Caco-2 (cell line): ENCODE results near the gene NEURL4. TPM values are rescaled to one million over a fixed set of nuclear protein-coding genes. Genes with fewer than 3 reads are reported as not detected.

Experiments
- BruUV-seq: library from RNA; stranded (reverse); fragments of 400-500 nt; replicated peaks from 2 replicates; lab custom pipeline; 2021; lab: Mats Ljungman, UMichigan
- CTCF ChIA-PET: fragments of 300-600 bp; sonication (Branson Sonifier 250); formaldehyde crosslinking; loops from one replicate; lab custom pipeline; 2022; ENCODE audit warnings: antibody characterized with exemption; lab: Charles Lee
- POLR2A ChIA-PET: fragments of 300-600 bp; sonication (Branson Sonifier 250); formaldehyde crosslinking; loops from one replicate; lab custom pipeline; 2022; ENCODE audit warnings: antibody characterized with exemption; lab: Charles Lee
- DNase-seq, 2 experiments: peaks; one replicate each; pipeline versions ENCODE4 v3.0.0 to v3.0.0-alpha.2; 2020 to 2022
- H3K27me3 ChIP-seq: replicated peaks from 2 replicates; pipeline ENCODE4 v1.6.0; 2011; ENCODE audit warnings: low read length; ENCODE audit not compliant: control insufficient read depth, insufficient read depth
- H3K36me3 ChIP-seq: 2 replicates; pipeline ENCODE4 v1.5.1; 2011; ENCODE audit warnings: low read length; ENCODE audit not compliant: control insufficient read depth, insufficient read depth
- H3K4me1 ChIP-seq: fragments of 250-450 bp; sonication (Bioruptor Pico); 2 replicates; pipeline ENCODE4 v1.5.1; 2020; ENCODE audit warnings: mild to moderate bottlenecking
- H3K4me3 ChIP-seq: 2 replicates; pipeline ENCODE4 v1.5.1; 2011; ENCODE audit warnings: low read depth, mild to moderate bottlenecking, control low read depth, low read length
- H3K9me3 ChIP-seq: fragments of 250-450 bp; sonication (Bioruptor Pico); 2 replicates; pipeline ENCODE4 v1.5.1; 2020; ENCODE audit warnings: mild to moderate bottlenecking, moderate library complexity
- H3K27ac Mint-ChIP-seq: one replicate; pipeline ENCODE4 v1.8.0; 2022; ENCODE audit warnings: mixed read lengths; ENCODE audit not compliant: unreplicated experiment
- H3K27me3 Mint-ChIP-seq: one replicate; pipeline ENCODE4 v1.8.0; 2022; ENCODE audit warnings: mixed read lengths; ENCODE audit not compliant: insufficient read depth, unreplicated experiment
- H3K36me3 Mint-ChIP-seq: one replicate; pipeline ENCODE4 v1.8.0; 2022; ENCODE audit warnings: mild to moderate bottlenecking, mixed read lengths; ENCODE audit not compliant: insufficient read depth, unreplicated experiment
- H3K4me1 Mint-ChIP-seq: one replicate; pipeline ENCODE4 v1.8.0; 2022; ENCODE audit warnings: low read depth, mixed read lengths; ENCODE audit not compliant: unreplicated experiment
- H3K4me3 Mint-ChIP-seq: one replicate; pipeline ENCODE4 v1.8.0; 2022; ENCODE audit warnings: mild to moderate bottlenecking, moderate library complexity, mixed read lengths; ENCODE audit not compliant: unreplicated experiment
- H3K9me3 Mint-ChIP-seq: one replicate; pipeline ENCODE4 v1.8.0; 2022; ENCODE audit warnings: mixed read lengths; ENCODE audit not compliant: unreplicated experiment
- intact Hi-C: fragments of 100-400 bp; cut with micrococcal nuclease; formaldehyde crosslinking; loops from one replicate; pipeline ENCODE4 v1.10.0; 2022; ENCODE audit not compliant: unreplicated experiment
- total RNA-seq: library from RNA; stranded (reverse); gene quantifications from 2 replicates; pipeline ENCODE4 v1.2.3, GENCODE V29; 2022
- TF ChIP-seq, protein P1 (sequence below), 2 experiments: fragments of 200-600 bp in 1 of 2; IDR thresholded peaks; 1 replicate in 1 of 2; 2 replicates in 1 of 2; pipeline versions ENCODE4 v1.5.1 to v1.8.0; 2011 to 2022; ENCODE audit warnings: antibody characterized with exemption in 1 of 2, control low read depth in 1 of 2, inconsistent platforms in 1 of 2, low read depth in 1 of 2, low read length in 1 of 2, mild to moderate bottlenecking in 1 of 2, moderate library complexity in 1 of 2; ENCODE audit not compliant: insufficient read depth in 1 of 2, severe bottlenecking in 1 of 2, unreplicated experiment in 1 of 2

The NEURL4 gene
- total RNA-seq, 1 experiment from 2014 or later = 31.1 TPM

DNA sequence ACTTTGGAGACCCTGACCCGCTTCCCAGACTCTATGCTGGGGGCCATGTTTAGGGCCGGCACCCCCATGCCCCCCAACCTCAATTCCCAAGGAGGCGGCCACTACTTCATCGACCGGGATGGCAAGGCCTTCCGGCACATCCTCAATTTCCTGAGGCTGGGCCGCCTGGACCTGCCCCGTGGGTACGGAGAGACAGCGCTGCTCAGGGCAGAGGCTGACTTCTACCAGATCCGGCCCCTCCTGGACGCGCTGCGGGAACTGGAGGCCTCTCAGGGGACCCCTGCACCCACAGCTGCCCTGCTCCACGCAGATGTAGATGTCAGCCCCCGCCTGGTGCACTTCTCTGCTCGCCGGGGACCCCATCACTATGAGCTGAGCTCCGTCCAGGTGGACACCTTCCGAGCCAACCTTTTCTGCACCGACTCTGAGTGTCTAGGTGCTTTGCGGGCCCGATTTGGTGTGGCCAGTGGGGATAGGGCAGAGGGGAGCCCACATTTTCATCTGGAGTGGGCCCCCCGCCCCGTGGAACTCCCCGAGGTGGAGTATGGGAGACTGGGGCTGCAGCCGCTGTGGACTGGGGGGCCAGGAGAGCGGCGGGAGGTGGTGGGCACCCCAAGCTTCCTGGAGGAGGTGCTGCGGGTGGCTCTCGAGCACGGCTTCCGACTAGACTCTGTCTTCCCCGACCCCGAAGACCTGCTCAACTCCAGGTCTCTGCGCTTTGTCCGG lies 23.9 kb upstream of the NEURL4 start:
- H3K27me3 Mint-ChIP-seq = no peaks in the 10 kb centered on the region
- peak overlapping the region; percentile 83 for H3K4me3 Mint-ChIP-seq
- H3K4me3 ChIP-seq = peak overlapping the region; percentile 63
- no TSS peak for BruUV-seq
- intact Hi-C loops = loop anchor here (5.0 kb wide), 1 partner anchor 124 kb away; the partner anchor contains the start of gene ZBTB4
- no peak for DNase-seq
- H3K36me3 ChIP-seq = no peaks in the 10 kb centered on the region
- POLR2A ChIA-PET = no interaction called here
- no peaks in the 10 kb centered on the region for H3K9me3 Mint-ChIP-seq
- H3K4me1 ChIP-seq = peaks cover 3% of the 10 kb centered on the region; the same call in 1 of the 2 replicates
- no peaks in the 10 kb centered on the region for H3K9me3 ChIP-seq
- CTCF ChIA-PET = interaction anchor here (0.6 kb wide), 1 partner anchor 53 kb away, joined by 3 read pairs; no protein-coding TSS in a partner anchor
- peaks cover 4% of the 10 kb centered on the region for H3K36me3 Mint-ChIP-seq
- peaks cover 11% of the 10 kb centered on the region for H3K4me1 Mint-ChIP-seq
- H3K27me3 ChIP-seq = no peaks in the 10 kb centered on the region
- TF ChIP-seq, protein P1, sequence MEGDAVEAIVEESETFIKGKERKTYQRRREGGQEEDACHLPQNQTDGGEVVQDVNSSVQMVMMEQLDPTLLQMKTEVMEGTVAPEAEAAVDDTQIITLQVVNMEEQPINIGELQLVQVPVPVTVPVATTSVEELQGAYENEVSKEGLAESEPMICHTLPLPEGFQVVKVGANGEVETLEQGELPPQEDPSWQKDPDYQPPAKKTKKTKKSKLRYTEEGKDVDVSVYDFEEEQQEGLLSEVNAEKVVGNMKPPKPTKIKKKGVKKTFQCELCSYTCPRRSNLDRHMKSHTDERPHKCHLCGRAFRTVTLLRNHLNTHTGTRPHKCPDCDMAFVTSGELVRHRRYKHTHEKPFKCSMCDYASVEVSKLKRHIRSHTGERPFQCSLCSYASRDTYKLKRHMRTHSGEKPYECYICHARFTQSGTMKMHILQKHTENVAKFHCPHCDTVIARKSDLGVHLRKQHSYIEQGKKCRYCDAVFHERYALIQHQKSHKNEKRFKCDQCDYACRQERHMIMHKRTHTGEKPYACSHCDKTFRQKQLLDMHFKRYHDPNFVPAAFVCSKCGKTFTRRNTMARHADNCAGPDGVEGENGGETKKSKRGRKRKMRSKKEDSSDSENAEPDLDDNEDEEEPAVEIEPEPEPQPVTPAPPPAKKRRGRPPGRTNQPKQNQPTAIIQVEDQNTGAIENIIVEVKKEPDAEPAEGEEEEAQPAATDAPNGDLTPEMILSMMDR (IDR thresholded peaks at IDR 0.05; ENCODE audit: insufficient read depth in 1 of 2, low read depth in 1 of 2, low read length in 1 of 2, severe bottlenecking in 1 of 2, unreplicated experiment in 1 of 2) = no peak
- peak overlapping the region; percentile 85 for H3K27ac Mint-ChIP-seq

DNA sequence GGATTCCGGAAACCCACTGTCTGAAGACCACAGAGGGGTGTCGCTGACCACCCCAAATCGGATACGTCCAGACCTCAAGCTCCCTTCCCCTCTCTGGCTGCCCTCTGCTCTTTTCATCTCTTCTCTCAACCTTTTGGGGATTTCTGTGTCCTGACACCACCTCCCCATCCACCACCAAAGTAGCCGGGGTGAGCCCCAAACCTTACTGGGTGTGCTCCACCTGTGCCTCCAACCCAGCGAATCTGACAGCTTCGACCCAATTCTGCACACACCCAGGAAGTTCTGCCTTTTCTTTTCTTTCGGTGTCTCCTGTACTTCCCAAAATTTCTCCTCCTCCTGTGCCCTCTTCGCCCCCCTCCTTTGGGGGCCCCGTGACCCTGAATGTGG lies 23.4 kb upstream of the NEURL4 start:
- H3K9me3 ChIP-seq = no peaks in the 10 kb centered on the region
- ChIA-PET CTCF (no interaction called here), POLR2A (interaction anchor here (0.6 kb wide), 1 partner anchor 65 kb away, joined by 15 read pairs; no protein-coding TSS in a partner anchor)
- Mint-ChIP-seq H3K4me1 (peaks cover 11% of the 10 kb centered on the region), H3K4me3 (peak overlapping the region; percentile 83), H3K9me3 (no peaks in the 10 kb centered on the region), H3K27ac (peak overlapping the region; percentile 85), H3K36me3 (peaks cover 4% of the 10 kb centered on the region), H3K27me3 (no peaks in the 10 kb centered on the region)
- H3K4me1 ChIP-seq = peaks cover 3% of the 10 kb centered on the region; the same call in 1 of the 2 replicates
- DNase-seq = no peak
- H3K27me3 ChIP-seq = no peaks in the 10 kb centered on the region
- TF ChIP-seq, protein P1 (IDR thresholded peaks at IDR 0.05; ENCODE audit: insufficient read depth in 1 of 2, low read depth in 1 of 2, low read length in 1 of 2, severe bottlenecking in 1 of 2, unreplicated experiment in 1 of 2) = peak in 1 of 2 experiments; percentile 59
- TSS peak; percentile 61 for BruUV-seq
- H3K36me3 ChIP-seq = no peaks in the 10 kb centered on the region
- intact Hi-C loops = loop anchor here (5.0 kb wide), 1 partner anchor 125 kb away; the partner anchor contains the start of gene ZBTB4
- peak overlapping the region; percentile 63 for H3K4me3 ChIP-seq

DNA sequence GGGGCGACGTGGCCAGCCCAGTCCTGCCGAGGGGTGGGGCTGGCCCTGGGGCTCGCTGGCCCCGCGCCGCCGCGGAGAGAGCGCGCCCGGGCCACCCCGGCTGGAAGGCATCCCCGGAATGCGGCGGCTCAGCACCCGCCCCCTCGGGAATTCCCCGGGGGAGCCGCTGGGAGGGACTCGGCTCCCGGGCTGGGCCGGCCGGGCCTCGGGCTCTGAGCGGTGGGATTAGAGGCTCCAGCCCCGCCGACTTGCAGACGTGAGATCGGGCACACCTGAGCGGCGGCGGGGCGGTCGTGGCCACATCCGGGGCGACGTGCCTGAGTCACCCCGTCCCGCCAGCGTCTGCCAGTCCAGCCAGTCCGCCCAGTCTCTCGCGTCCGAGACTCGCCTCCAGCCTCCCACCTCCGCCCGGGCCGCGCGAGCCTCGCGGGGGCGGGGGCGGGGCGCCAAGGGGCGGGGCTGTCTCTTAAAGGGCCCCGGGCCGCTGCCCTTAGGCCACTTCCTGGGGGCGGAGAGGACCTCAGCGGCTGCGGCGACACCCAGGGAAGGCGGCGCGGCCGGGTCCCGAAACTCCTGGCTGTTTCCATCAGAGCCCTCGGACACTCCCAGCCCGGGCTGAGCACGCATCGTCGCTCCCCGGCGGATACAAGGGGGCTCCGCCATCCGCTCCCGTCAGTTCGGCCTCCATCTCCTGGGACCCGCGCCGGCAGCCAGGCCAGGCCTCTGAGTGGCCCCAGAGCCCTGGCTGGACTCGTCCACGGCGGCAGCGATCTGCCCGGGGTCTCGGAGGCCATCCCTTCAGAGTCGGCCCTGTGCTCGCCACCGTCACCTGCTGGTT lies 22.7 kb upstream of the NEURL4 start, which contains the start of gene KCTD11:
KCTD11 (plus strand) TSS at position 498 of the 838 bp plus-strand sequence.
- CTCF ChIA-PET = no interaction called here
- TF ChIP-seq, protein P1 (IDR thresholded peaks at IDR 0.05; ENCODE audit: insufficient read depth in 1 of 2, low read depth in 1 of 2, low read length in 1 of 2, severe bottlenecking in 1 of 2, unreplicated experiment in 1 of 2) = peak in 1 of 2 experiments; percentile 37
- no TSS peak for BruUV-seq

More for the DNA sequence above, 22.7 kb upstream of the NEURL4 start, which contains the start of gene KCTD11:
- no peaks in the 10 kb centered on the region for H3K9me3 ChIP-seq
- peak within 1 kb of the TSS; percentile 63 for H3K4me3 ChIP-seq
- POLR2A ChIA-PET = interaction anchor here (0.6 to 1.0 kb wide), 2 partner anchors 22 to 65 kb away, joined by 3 to 15 read pairs; no protein-coding TSS in a partner anchor
- intact Hi-C loops = loop anchor here (2.0 to 5.0 kb wide), 2 partner anchors 53 to 125 kb away; partner anchors contain the start of genes TMEM256 and ZBTB4
- Mint-ChIP-seq H3K36me3 (peaks cover 5% of the 10 kb centered on the region), H3K4me3 (peak within 1 kb of the TSS; percentile 83), H3K4me1 (peaks cover 11% of the 10 kb centered on the region), H3K27me3 (no peaks in the 10 kb centered on the region), H3K27ac (peak within 1 kb of the TSS; percentile 88), H3K9me3 (no peaks in the 10 kb centered on the region)
- H3K36me3 ChIP-seq = no peaks in the 10 kb centered on the region
- peak; percentile 88 to 90 for DNase-seq
- H3K27me3 ChIP-seq = no peaks in the 10 kb centered on the region
- H3K4me1 ChIP-seq = peaks cover 3% of the 10 kb centered on the region; the same call in 1 of the 2 replicates
